ENCODE data around the gene ZNF121.
"Not testable (repeated sequence)": the region's sequence is repeated elsewhere in the genome, so short reads cannot be mapped to it uniquely, and the experiment has no call there.

Gene ZNF121

DNA sequence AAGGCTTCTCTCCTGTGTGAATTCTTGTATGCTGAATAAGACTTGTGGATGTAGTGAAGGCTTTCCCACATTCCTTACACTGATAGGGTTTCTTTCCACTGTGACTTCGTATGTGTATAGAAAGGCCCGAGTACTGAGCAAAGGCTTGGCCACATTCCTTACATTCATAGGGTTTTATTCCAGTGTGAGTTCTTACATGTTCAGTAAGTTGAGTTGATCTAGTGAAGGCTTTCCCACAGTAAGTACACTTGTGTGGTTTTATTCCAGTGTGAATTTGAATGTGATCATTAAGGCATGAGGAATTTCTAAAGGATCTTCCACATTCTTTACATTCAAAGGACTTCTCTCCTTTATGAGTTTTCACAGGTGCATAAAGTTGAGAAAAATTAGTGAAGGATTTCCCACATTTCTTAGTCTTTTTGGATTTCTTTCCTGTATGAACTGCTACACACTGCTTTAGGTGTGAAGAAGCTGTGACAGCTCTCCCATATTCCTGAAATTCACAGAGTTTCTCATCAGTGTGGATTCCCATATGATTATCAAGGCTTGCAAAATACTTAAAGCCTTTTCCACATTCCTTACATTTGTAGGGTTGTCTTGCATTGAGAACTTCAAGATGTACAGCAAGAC lies 26.3 kb upstream of the ZNF121 start:
- ChIA-PET POLR2A (ENCODE audit: low non-redundant PET) (no interaction called here), CTCF (no interaction called here)
- no peak overlapping the region for H3K27ac ChIP-seq
- no peak for DNase-seq (ENCODE audit: low spot score)
- TF ChIP-seq CTCF (conservative IDR thresholded peaks at IDR 0.05; ENCODE audit: low read depth), result no peak

DNA sequence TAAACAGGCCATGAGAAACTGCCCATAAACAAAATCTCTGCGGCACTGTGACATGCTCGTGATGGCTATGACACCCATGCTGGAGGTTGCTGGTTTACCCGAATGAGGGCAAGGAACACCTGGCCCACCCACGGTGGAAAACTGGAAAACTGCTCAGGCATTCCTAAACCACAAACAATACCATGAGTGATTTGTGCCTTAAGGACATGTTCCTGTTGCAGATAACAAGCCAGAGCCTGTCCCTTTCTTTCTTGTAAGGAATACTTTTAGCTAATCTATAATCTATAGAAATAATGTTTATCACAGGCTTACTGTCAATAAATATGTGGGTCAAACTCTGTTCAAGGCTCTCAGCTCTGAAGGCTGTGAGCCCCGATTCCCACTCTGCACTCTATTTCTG lies 24.6 kb upstream of the ZNF121 start:
- H3K27ac ChIP-seq, result no peak overlapping the region
- no peak for TF ChIP-seq CTCF (conservative IDR thresholded peaks at IDR 0.05; ENCODE audit: low read depth)
- DNase-seq (ENCODE audit: low spot score), result no peak
- CTCF ChIA-PET, result no interaction called here
- POLR2A ChIA-PET (ENCODE audit: low non-redundant PET), result no interaction called here

DNA sequence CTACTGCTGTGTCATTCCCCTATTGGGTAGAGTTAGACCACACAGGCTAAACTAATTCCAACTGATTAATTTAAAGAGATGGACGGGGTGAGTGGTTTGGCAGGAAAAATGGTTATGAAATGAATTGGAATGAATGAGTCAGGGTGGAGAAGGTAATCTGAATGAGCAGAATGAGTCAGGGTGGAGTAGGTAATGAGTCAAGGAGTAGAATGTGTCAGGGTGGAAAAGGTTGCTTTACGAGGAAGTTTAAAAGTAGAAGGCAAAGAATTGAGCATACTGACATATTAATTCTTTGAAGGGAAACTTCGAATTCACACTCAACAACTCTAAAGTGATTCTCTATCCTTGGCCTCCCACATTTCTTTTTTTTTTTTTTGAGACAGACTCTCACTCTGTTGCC lies 12.7 kb upstream of the ZNF121 start:
- CTCF ChIA-PET, result no interaction called here
- no peak for TF ChIP-seq CTCF (conservative IDR thresholded peaks at IDR 0.05; ENCODE audit: low read depth)
- peak overlapping the region; percentile 77 for H3K27ac ChIP-seq
- POLR2A ChIA-PET (ENCODE audit: low non-redundant PET), result no interaction called here
- DNase-seq (ENCODE audit: low spot score), result peak; percentile 91

- TF ChIP-seq CTCF (conservative IDR thresholded peaks at IDR 0.05; ENCODE audit: low read depth), result peak; percentile 84
- H3K27ac ChIP-seq, result no peak overlapping the region
- DNase-seq (ENCODE audit: low spot score), result peak; percentile 45
- POLR2A ChIA-PET (ENCODE audit: low non-redundant PET), result no interaction called here
- CTCF ChIA-PET, result interaction anchor here (0.6 to 1.0 kb wide), 9 partner anchors 19 to 453 kb away, joined by 3 to 6 read pairs (median 3); no protein-coding TSS in a partner anchor
Measured at GRCh38 chr19:9586764-9587163, 2.5 kb upstream of the ZNF121 start.

DNA sequence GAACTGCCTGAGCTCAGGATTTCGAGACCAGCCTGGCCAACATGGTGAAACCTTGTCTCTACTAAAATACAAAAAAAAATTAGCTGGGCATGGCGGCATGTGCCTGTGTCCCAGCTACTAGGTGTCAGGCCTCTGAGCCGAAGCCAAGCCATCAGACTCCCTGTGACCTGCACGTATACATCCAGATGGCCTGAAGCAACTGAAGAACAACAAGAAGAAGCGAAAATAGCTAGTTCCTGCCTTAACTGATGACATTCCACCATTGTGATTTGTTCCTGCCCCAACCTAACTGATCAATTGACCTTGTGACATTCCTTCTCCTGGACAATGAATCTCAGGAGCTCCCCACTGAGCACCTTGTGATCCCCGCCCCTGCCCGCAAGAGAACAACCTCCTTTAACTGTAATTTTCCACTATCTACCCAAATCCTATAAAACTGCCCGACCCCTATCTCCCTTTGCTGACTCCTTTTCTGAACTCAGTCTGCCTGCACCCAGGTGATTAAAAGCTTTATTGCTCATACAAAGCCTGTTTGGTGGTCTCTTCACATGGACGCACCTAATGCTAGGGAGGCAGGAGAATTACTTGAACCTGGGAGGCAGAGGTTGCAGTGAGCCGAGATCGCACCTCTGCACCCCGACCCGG lies 2.1 kb downstream of the ZNF121 start:
- H3K27ac ChIP-seq; DNase-seq (ENCODE audit: low spot score); POLR2A ChIA-PET (ENCODE audit: low non-redundant PET); CTCF ChIA-PET: not testable (repeated sequence)

GRCh38 chr19:9580728-9581127 lies 3.6 kb downstream of the ZNF121 start:
- H3K27ac ChIP-seq, result no peak overlapping the region
- POLR2A ChIA-PET (ENCODE audit: low non-redundant PET), result no interaction called here
- CTCF ChIA-PET, result interaction anchor here (0.6 kb wide), 1 partner anchor 80 kb away, joined by 5 read pairs; no protein-coding TSS in a partner anchor
- no peak for DNase-seq (ENCODE audit: low spot score)
- no peak for TF ChIP-seq CTCF (conservative IDR thresholded peaks at IDR 0.05; ENCODE audit: low read depth)

- ChIA-PET CTCF (interaction anchor here (1.0 kb wide), 1 partner anchor 9 kb away, joined by 3 read pairs; no protein-coding TSS in a partner anchor), POLR2A (ENCODE audit: low non-redundant PET) (no interaction called here)
- DNase-seq (ENCODE audit: low spot score), result no peak
- TF ChIP-seq CTCF (conservative IDR thresholded peaks at IDR 0.05; ENCODE audit: low read depth), result no peak
- no peak overlapping the region for H3K27ac ChIP-seq
Measured at GRCh38 chr19:9570255-9570654, 14.0 kb downstream of the ZNF121 start.

Measured in RWPE1 (cell line).